Gastroesophageal sphincter (tissue), 4 donors: Measurements from ENCODE around the gene LTO1. TPM values are rescaled to one million over a fixed set of nuclear protein-coding genes. Genes with fewer than 3 reads are reported as not detected.

ENCODE experiments used
- ATAC-seq: fragments of 150-250 bp; one replicate; pipeline ENCODE4 v1.9.1; 2016; ENCODE audit warnings: mild to moderate bottlenecking, moderate library complexity
- H3K27ac ChIP-seq, 4 donors: fragments of 200-600 bp; sonication (generic) in 3 of 4; 1 replicate in 3 of 4; 2 replicates in 1 of 4; pipeline ENCODE4 v1.5.1; 2016 to 2019
- H3K27me3 ChIP-seq: fragments of 200-600 bp; sonication (generic); one replicate; pipeline ENCODE4 v1.5.1; 2019
- H3K36me3 ChIP-seq, 2 donors: fragments of 200-600 bp; sonication (generic); one replicate each; pipeline ENCODE4 v1.5.1; 2019; ENCODE audit warnings: control low read depth in 1 of 2
- H3K4me1 ChIP-seq, 3 donors: fragments of 200-600 bp; sonication (generic); 1 replicate in 2 of 3; 2 replicates in 1 of 3; pipeline ENCODE4 v1.5.1; 2016 to 2019; ENCODE audit warnings: control low read depth in 2 of 3
- H3K4me3 ChIP-seq, 2 donors: fragments of 200-600 bp; sonication (generic); one replicate each; pipeline ENCODE4 v1.5.1; 2019; ENCODE audit warnings: mild to moderate bottlenecking in 1 of 2, moderate library complexity in 1 of 2
- H3K9me3 ChIP-seq, 3 donors: fragments of 200-600 bp; sonication (generic); one replicate each; pipeline ENCODE4 v1.5.1; 2017 to 2019; ENCODE audit warnings: control low read depth in 2 of 3
- CTCF ChIP-seq, 4 experiments: fragments of 200-600 bp in 2 of 4; fragments of 450-650 bp in 2 of 4; sonication (generic) in 1 of 4; IDR thresholded peaks; one replicate each; pipeline ENCODE4 v1.5.1; 2017 to 2019; ENCODE audit warnings: antibody characterized with exemption in 4 of 4, mild to moderate bottlenecking in 2 of 4, moderate library complexity in 2 of 4
- EP300 ChIP-seq: sonication (generic); formaldehyde crosslinking; IDR thresholded peaks from one replicate; pipeline ENCODE4 v1.6.1; 2017; ENCODE audit warnings: antibody characterized with exemption, mild to moderate bottlenecking
- POLR2A ChIP-seq, 2 donors: fragments of 450-650 bp; IDR thresholded peaks; one replicate each; pipeline ENCODE4 v1.6.1; 2017; ENCODE audit warnings: antibody characterized with exemption in 2 of 2, mild to moderate bottlenecking in 2 of 2, moderate library complexity in 1 of 2
- POLR2AphosphoS5 ChIP-seq: sonication (generic); formaldehyde crosslinking; IDR thresholded peaks from one replicate; pipeline ENCODE4 v1.6.1; 2017; ENCODE audit warnings: antibody characterized with exemption
- WGBS, 2 donors: methylation state at CpG; one replicate each; pipeline ENCODE4 v1.1.5; 2018; ENCODE audit warnings: low coverage in 1 of 2; 5-methylcytosine and 5-hydroxymethylcytosine counted together
- total RNA-seq, 4 donors: library from RNA; depleted of rRNA; stranded (reverse); fragments of >200 nt; gene quantifications; one replicate each; pipeline ENCODE4 v1.1.0, GENCODE V29; 2016

LTO1 gene
- total RNA-seq, 4 donors from 2014 or later = 13.7 to 34.4 (median 18.0) TPM

GRCh38 chr11:69716891-69717747, 42.0 kb upstream of the LTO1 start:
- Histone ChIP-seq H3K4me3 (no peak overlapping the region), H3K36me3 (no peaks in the 10 kb centered on the region), H3K9me3 (no peaks in the 10 kb centered on the region), H3K27me3 (peaks cover 78% of the 10 kb centered on the region), H3K4me1 (no peaks in the 10 kb centered on the region), H3K27ac (no peak overlapping the region)
- TF ChIP-seq EP300 = no peak
- no peak for TF ChIP-seq POLR2AphosphoS5
- TF ChIP-seq CTCF (IDR thresholded peaks at IDR 0.05) = no peak
- no peak for TF ChIP-seq POLR2A (IDR thresholded peaks at IDR 0.05)
- no peak for ATAC-seq
- 31 to 50% methylated on average over 1 to 3 of the region's 6 CpGs for WGBS, 2 donors

GRCh38 chr11:69716099-69716498, 40.9 kb upstream of the LTO1 start:
- TF ChIP-seq POLR2A (IDR thresholded peaks at IDR 0.05) = no peak
- no peak for TF ChIP-seq CTCF (IDR thresholded peaks at IDR 0.05)
- no peak for TF ChIP-seq POLR2AphosphoS5
- no peak for TF ChIP-seq EP300
- Histone ChIP-seq H3K27ac (no peak overlapping the region), H3K4me1 (no peaks in the 10 kb centered on the region), H3K4me3 (no peak overlapping the region), H3K36me3 (no peaks in the 10 kb centered on the region), H3K9me3 (no peaks in the 10 kb centered on the region), H3K27me3 (peaks cover 76% of the 10 kb centered on the region)
- no peak for ATAC-seq
- WGBS, 2 donors = 78 to 92% methylated on average over 5 to 8 of the region's 11 CpGs

- H3K4me3 ChIP-seq = no peak overlapping the region
- no peak for ATAC-seq
- no peaks in the 10 kb centered on the region for H3K9me3 ChIP-seq
- H3K27ac ChIP-seq = no peak overlapping the region
- H3K36me3 ChIP-seq = no peaks in the 10 kb centered on the region
- no peak for TF ChIP-seq POLR2A (IDR thresholded peaks at IDR 0.05)
- no peak for TF ChIP-seq CTCF (IDR thresholded peaks at IDR 0.05)
- TF ChIP-seq POLR2AphosphoS5 = no peak
- TF ChIP-seq EP300 = no peak
- peaks cover 79% of the 10 kb centered on the region for H3K27me3 ChIP-seq
- WGBS, 2 donors = 87% methylated on average over 17 of the region's 19 CpGs; no CpG with 5 or more reads in 1 of the 2 donors
- H3K4me1 ChIP-seq = no peaks in the 10 kb centered on the region
These were observed 40.3 kb upstream of the LTO1 start for GRCh38 chr11:69715446-69715845.

GRCh38 chr11:69711822-69712801, 37.0 kb upstream of the LTO1 start:
- Histone ChIP-seq H3K27me3 (peaks cover 72% of the 10 kb centered on the region), H3K27ac (no peak overlapping the region), H3K9me3 (no peaks in the 10 kb centered on the region), H3K4me3 (no peak overlapping the region), H3K4me1 (no peaks in the 10 kb centered on the region), H3K36me3 (no peaks in the 10 kb centered on the region)
- 48 to 69% methylated on average over 6 to 9 of the region's 28 CpGs for WGBS, 2 donors
- TF ChIP-seq POLR2A (IDR thresholded peaks at IDR 0.05) (no peak), EP300 (no peak), POLR2AphosphoS5 (no peak), CTCF (IDR thresholded peaks at IDR 0.05) (no peak)
- no peak for ATAC-seq
